ENCODE results near the gene ATP11A.

DNA sequence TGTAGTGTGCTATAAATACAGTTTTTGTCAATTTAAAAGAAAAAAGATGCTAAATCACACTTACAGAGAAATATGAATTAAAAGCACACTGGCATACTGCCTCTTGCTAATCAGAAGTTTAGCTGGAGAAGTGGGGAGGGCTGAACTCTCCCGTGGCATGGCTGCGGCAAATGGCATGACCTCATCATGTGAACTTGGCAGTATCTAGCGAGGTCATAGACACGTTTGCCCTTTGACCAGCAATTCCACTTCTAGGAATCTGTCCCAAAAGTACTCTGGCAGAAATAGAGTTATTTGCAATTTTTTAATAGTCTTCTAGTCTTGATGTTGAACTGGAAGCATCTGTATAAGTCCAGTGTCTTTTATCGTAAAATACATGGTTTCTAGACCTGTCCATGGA, 237.2 kb downstream of the ATP11A start:
- TF ChIP-seq EZH2 (IDR thresholded peaks at IDR 0.05; ENCODE audit: insufficient read depth, poor library complexity, severe bottlenecking) = no peak
- TF ChIP-seq EZH2phosphoT487 (IDR thresholded peaks at IDR 0.05; ENCODE audit: insufficient read depth, low read depth) = no peak
